ENCODE measurements around the gene PATZ1. TPM values are rescaled to one million over a fixed set of nuclear protein-coding genes. Genes with fewer than 3 reads are reported as not detected.

The PATZ1 gene
- total RNA-seq, 1 donor from 2014 or later: 24.0 TPM

DNA sequence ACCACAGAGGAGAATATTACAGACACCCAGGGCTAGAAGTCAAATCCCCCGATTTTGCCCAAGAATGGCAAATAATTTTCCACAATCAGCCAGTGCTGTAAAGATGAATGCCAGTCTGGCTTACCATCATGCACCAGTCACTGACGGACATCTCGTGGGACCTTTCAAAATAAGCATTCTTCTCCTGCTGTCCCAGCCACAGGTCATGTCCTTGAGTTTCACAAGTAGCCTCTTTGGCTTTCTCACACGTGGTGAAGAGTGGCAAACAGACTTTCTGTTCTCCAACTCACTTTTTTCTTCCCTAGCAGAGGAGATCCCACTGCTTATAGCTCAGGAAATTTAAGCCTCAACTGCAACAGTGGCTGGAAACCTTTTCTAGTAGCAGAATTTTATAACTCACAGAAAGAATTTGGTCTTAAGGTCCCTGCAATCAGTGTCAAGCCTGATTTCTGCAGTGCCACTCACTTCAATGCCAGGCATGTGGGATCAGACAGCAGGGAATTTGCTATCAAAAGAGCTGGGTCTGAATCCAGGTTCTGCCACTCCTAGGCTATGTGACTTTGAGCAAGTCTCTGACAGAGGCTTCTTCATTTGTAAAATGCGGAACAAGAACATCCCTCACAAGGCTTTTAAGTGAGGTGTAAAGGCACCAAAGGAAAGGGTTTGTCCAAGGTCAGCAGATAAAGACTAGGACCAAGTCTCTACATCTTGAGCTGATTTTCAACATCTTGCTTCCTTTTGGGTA is 57.5 kb downstream of the PATZ1 start:
- no peak overlapping the region for H2AFZ ChIP-seq (ENCODE audit: low read depth, low read length)
- Mint-ChIP-seq H3K36me3 (ENCODE audit: low read depth, unreplicated experiment) (peaks cover 15% of the 10 kb centered on the region), H3K9me3 (ENCODE audit: unreplicated experiment) (no peaks in the 10 kb centered on the region), H3K27ac (ENCODE audit: unreplicated experiment) (no peak overlapping the region), H3K4me1 (ENCODE audit: low read depth, unreplicated experiment) (peaks cover 12% of the 10 kb centered on the region), H3K4me3 (ENCODE audit: unreplicated experiment) (no peak overlapping the region), H3K27me3 (ENCODE audit: low read depth, unreplicated experiment) (no peaks in the 10 kb centered on the region)
- no peak overlapping the region for H3K4me2 ChIP-seq (ENCODE audit: low read length)
- FAIRE-seq (no peak), DNase-seq (ENCODE audit: low read depth) (no peak)
- H3K36me3 ChIP-seq (ENCODE audit: insufficient read depth, low read length): peaks cover 2% of the 10 kb centered on the region
- no peak overlapping the region for H3K27ac ChIP-seq (ENCODE audit: low read depth, low read length)
- no peak overlapping the region for H3K4me3 ChIP-seq (ENCODE audit: insufficient read depth, low read depth, low read length)
- H3K9ac ChIP-seq (ENCODE audit: low read length): no peak overlapping the region
- peaks cover 5% of the 10 kb centered on the region for H3K27me3 ChIP-seq (ENCODE audit: insufficient read depth, low read length)
- H3K79me2 ChIP-seq (ENCODE audit: insufficient read depth, low read length): no peaks in the 10 kb centered on the region
- H3K4me1 ChIP-seq (ENCODE audit: insufficient read depth, low read length): peaks cover 19% of the 10 kb centered on the region
- H3K9me3 ChIP-seq (ENCODE audit: insufficient read depth, low read depth, low read length): no peaks in the 10 kb centered on the region
- TF ChIP-seq, protein P1, sequence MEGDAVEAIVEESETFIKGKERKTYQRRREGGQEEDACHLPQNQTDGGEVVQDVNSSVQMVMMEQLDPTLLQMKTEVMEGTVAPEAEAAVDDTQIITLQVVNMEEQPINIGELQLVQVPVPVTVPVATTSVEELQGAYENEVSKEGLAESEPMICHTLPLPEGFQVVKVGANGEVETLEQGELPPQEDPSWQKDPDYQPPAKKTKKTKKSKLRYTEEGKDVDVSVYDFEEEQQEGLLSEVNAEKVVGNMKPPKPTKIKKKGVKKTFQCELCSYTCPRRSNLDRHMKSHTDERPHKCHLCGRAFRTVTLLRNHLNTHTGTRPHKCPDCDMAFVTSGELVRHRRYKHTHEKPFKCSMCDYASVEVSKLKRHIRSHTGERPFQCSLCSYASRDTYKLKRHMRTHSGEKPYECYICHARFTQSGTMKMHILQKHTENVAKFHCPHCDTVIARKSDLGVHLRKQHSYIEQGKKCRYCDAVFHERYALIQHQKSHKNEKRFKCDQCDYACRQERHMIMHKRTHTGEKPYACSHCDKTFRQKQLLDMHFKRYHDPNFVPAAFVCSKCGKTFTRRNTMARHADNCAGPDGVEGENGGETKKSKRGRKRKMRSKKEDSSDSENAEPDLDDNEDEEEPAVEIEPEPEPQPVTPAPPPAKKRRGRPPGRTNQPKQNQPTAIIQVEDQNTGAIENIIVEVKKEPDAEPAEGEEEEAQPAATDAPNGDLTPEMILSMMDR (IDR thresholded peaks at IDR 0.05; ENCODE audit: insufficient read depth, low read depth, low read length): no peak
- no peaks in the 10 kb centered on the region for H4K20me1 ChIP-seq (ENCODE audit: insufficient read depth, low read length)

DNA sequence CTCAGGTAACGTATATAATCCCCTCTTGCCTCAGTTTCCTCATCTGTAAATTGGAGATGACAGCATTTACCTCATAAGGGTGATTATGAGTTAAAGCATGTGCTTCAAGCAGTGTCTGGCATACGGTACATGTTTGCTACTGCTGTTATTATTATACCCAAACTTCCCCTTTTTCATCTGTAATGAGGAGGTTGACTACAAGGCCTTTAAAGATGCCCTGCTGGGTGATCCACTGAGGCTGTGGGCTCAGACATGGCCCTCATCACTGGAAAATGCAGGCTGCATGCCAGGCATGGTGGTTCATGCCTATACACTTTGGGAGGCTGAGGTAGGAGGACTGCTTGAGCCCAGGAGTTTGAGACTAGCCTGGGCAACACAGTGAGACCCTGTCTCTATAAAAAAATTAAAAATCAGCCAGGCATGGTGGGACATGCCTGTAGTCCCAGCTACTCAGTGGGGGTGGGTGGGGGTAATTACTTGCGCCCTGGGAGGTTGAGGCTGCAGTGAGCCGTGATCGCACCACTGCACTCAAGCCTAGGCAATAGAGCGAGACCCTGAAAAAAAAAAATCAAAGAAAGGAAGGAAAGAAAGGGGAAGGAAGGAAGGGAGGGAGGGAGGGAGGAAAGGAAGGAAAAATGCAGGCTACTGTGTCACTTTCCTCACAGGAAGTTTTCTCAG is 58.2 kb downstream of the PATZ1 start:
- no peak overlapping the region for H3K27ac ChIP-seq (ENCODE audit: low read depth, low read length)
- Mint-ChIP-seq H3K4me3 (ENCODE audit: unreplicated experiment) (no peak overlapping the region), H3K4me1 (ENCODE audit: low read depth, unreplicated experiment) (peaks cover 8% of the 10 kb centered on the region), H3K27me3 (ENCODE audit: low read depth, unreplicated experiment) (no peaks in the 10 kb centered on the region), H3K36me3 (ENCODE audit: low read depth, unreplicated experiment) (peaks cover 20% of the 10 kb centered on the region), H3K9me3 (ENCODE audit: unreplicated experiment) (no peaks in the 10 kb centered on the region), H3K27ac (ENCODE audit: unreplicated experiment) (no peak overlapping the region)
- H3K9ac ChIP-seq (ENCODE audit: low read length): no peak overlapping the region
- H3K27me3 ChIP-seq (ENCODE audit: insufficient read depth, low read length): peaks cover 5% of the 10 kb centered on the region
- no peak overlapping the region for H3K4me2 ChIP-seq (ENCODE audit: low read length)
- TF ChIP-seq, protein P1 (IDR thresholded peaks at IDR 0.05; ENCODE audit: insufficient read depth, low read depth, low read length): no peak
- TF ChIP-seq EZH2 (IDR thresholded peaks at IDR 0.05; ENCODE audit: insufficient read depth, low read length): no peak
- FAIRE-seq (no peak), DNase-seq (ENCODE audit: low read depth) (no peak)
- no peaks in the 10 kb centered on the region for H3K9me3 ChIP-seq (ENCODE audit: insufficient read depth, low read depth, low read length)
- peaks cover 16% of the 10 kb centered on the region for H3K4me1 ChIP-seq (ENCODE audit: insufficient read depth, low read length)
- peaks cover 2% of the 10 kb centered on the region for H3K36me3 ChIP-seq (ENCODE audit: insufficient read depth, low read length)
- no peak overlapping the region for H3K4me3 ChIP-seq (ENCODE audit: insufficient read depth, low read depth, low read length)
- peaks cover 5% of the 10 kb centered on the region for H4K20me1 ChIP-seq (ENCODE audit: insufficient read depth, low read length)
- H2AFZ ChIP-seq (ENCODE audit: low read depth, low read length): no peak overlapping the region
- H3K79me2 ChIP-seq (ENCODE audit: insufficient read depth, low read length): no peaks in the 10 kb centered on the region
